Keratinocyte (primary cell): ENCODE results near the gene TRPC4AP. TPM values are rescaled to one million over a fixed set of nuclear protein-coding genes. Genes with fewer than 3 reads are reported as not detected.

Experiments
- DNase-seq: peaks from one replicate; pipeline ENCODE4 v3.0.0-alpha.2; 2011; ENCODE audit warnings: low read depth, missing footprints, low spot score
- FAIRE-seq: peaks from 2 replicates; lab custom pipeline; 2011; peaks lifted over from hg19 to GRCh38; lab: Jason Lieb, UNC
- H2AFZ ChIP-seq: 2 replicates; pipeline ENCODE4 v1.6.0; 2012; ENCODE audit warnings: low read length, control low read depth, inconsistent platforms; ENCODE audit not compliant: control insufficient read depth
- H3K27ac ChIP-seq: 2 replicates; pipeline ENCODE4 v1.5.1; 2011; ENCODE audit warnings: low read length; ENCODE audit not compliant: control insufficient read depth, insufficient read depth
- H3K27me3 ChIP-seq: 3 replicates; pipeline ENCODE4 v1.6.0; 2011; ENCODE audit warnings: low read length; ENCODE audit not compliant: control insufficient read depth, insufficient read depth; ENCODE audit errors: extremely low read depth
- H3K36me3 ChIP-seq, 2 experiments: 2 replicates in 1 of 2; 3 replicates in 1 of 2; pipeline ENCODE4 v1.5.1; 2011; ENCODE audit warnings: low read length in 2 of 2, mild to moderate bottlenecking in 1 of 2; ENCODE audit not compliant: control insufficient read depth in 2 of 2, insufficient read depth in 2 of 2; ENCODE audit errors: extremely low read depth in 1 of 2
- H3K4me1 ChIP-seq: 3 replicates; pipeline ENCODE4 v1.5.1; 2011; ENCODE audit warnings: low read length; ENCODE audit not compliant: control insufficient read depth, insufficient read depth; ENCODE audit errors: extremely low read depth
- H3K4me2 ChIP-seq: 3 replicates; pipeline ENCODE4 v1.6.0; 2011; ENCODE audit warnings: low read depth, low read length; ENCODE audit not compliant: control insufficient read depth, insufficient read depth; ENCODE audit errors: extremely low read depth
- H3K4me3 ChIP-seq, 3 experiments: fragments of 200-600 bp in 1 of 3; sonication (generic) in 1 of 3; 2 replicates in 2 of 3; 3 replicates in 1 of 3; pipeline ENCODE4 v1.5.1; 2011 to 2016; ENCODE audit warnings: low read length in 3 of 3, mild to moderate bottlenecking in 3 of 3, control low read depth in 2 of 3, inconsistent platforms in 1 of 3, low read depth in 1 of 3, mixed read lengths in 1 of 3, mixed run types in 1 of 3, moderate library complexity in 1 of 3; ENCODE audit not compliant: control insufficient read depth in 2 of 3, insufficient read depth in 2 of 3; ENCODE audit errors: extremely low read depth in 1 of 3
- H3K79me2 ChIP-seq: 2 replicates; pipeline ENCODE4 v1.6.0; 2012; ENCODE audit warnings: low read length; ENCODE audit not compliant: control insufficient read depth, insufficient read depth
- H3K9ac ChIP-seq: 3 replicates; pipeline ENCODE4 v1.6.0; 2011; ENCODE audit warnings: low read length; ENCODE audit not compliant: control insufficient read depth, insufficient read depth; ENCODE audit errors: extremely low read depth
- H3K9me1 ChIP-seq: 3 replicates; pipeline ENCODE4 v1.6.0; 2011; ENCODE audit warnings: low read length; ENCODE audit not compliant: control insufficient read depth, insufficient read depth; ENCODE audit errors: extremely low read depth
- H3K9me3 ChIP-seq: 2 replicates; pipeline ENCODE4 v1.5.1; 2012; ENCODE audit warnings: low read depth, low read length; ENCODE audit not compliant: control insufficient read depth
- H4K20me1 ChIP-seq: 3 replicates; pipeline ENCODE4 v1.6.0; 2011; ENCODE audit warnings: low read length; ENCODE audit not compliant: control insufficient read depth, insufficient read depth; ENCODE audit errors: extremely low read depth
- EZH2 ChIP-seq: IDR thresholded peaks from one replicate; pipeline ENCODE4 v1.6.1; 2012; ENCODE audit warnings: inconsistent platforms, mild to moderate bottlenecking, low read length, moderate library complexity
- dilution Hi-C: fragments of 300-500 bp; cut with MboI; formaldehyde crosslinking; loops from one replicate; pipeline ENCODE4 v1.7.0; 2020; ENCODE audit warnings: low sequenced_read_pairs; ENCODE audit not compliant: extremely low pct_ligation_motif_present
- polyA plus RNA-seq, 5 experiments: library from polyadenylated mRNA; depleted of rRNA in 3 of 5; stranded (reverse) in 3 of 5; stranded (forward) in 1 of 5; unstranded in 1 of 5; fragments of >200 nt; gene quantifications; 1 replicate in 1 of 5; 2 replicates in 3 of 5; 3 replicates in 1 of 5; pipeline versions ENCODE4 v1.2.1 to v1.2.3, GENCODE V29; 2011 to 2012; ENCODE audit warnings: missing spikeins in 2 of 5, low read depth in 1 of 5, low replicate concordance in 1 of 5
- TF ChIP-seq, protein P1 (sequence below), 3 experiments: IDR thresholded peaks in 1 of 3; conservative IDR thresholded peaks in 1 of 3; optimal IDR thresholded peaks in 1 of 3; 2 replicates in 2 of 3; 3 replicates in 1 of 3; pipeline versions ENCODE3 to v1.5.1; 2011; ENCODE audit warnings: low read length in 3 of 3, mild to moderate bottlenecking in 3 of 3, moderate library complexity in 2 of 3, control low read depth in 1 of 3, inconsistent platforms in 1 of 3; ENCODE audit not compliant: insufficient read depth in 2 of 3; ENCODE audit errors: extremely low read depth in 1 of 3

The TRPC4AP gene
- polyA plus RNA-seq, 1 donor (not counting 4 experiments of a cell fraction or from before 2014, with no cell fraction given), result 53.9 TPM

DNA sequence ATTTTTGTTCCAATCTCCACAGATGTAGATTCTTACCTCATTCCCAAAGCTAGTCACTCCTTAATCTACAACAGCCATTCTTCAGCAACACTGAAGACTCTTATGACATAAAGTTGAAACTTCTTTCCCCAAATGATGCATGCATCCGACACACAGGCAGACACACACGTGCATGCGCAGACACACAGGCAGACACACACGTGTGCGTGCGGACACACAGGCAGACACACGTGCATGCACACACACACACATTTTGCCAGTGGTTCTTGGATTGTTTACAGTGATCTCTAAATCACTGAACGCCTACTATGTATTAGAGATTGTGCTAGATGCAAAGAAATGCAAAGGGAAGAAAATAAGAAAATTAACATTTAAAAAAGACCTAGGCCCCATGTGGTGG is 9.0 kb upstream of the TRPC4AP start:
- Histone ChIP-seq H3K4me2 (no peak overlapping the region), H3K4me1 (peaks cover 11% of the 10 kb centered on the region), H3K79me2 (no peaks in the 10 kb centered on the region), H3K27ac (no peak overlapping the region), H3K27me3 (no peaks in the 10 kb centered on the region), H2AFZ (no peak overlapping the region), H4K20me1 (no peaks in the 10 kb centered on the region), H3K9me1 (no peaks in the 10 kb centered on the region), H3K9ac (no peak overlapping the region), H3K9me3 (no peaks in the 10 kb centered on the region), H3K4me3 (no peak overlapping the region), H3K36me3 (no peaks in the 10 kb centered on the region)
- FAIRE-seq (no peak), DNase-seq (no peak)
- dilution Hi-C loops, result no loop called here
- no peak for TF ChIP-seq EZH2
- TF ChIP-seq, protein P1, sequence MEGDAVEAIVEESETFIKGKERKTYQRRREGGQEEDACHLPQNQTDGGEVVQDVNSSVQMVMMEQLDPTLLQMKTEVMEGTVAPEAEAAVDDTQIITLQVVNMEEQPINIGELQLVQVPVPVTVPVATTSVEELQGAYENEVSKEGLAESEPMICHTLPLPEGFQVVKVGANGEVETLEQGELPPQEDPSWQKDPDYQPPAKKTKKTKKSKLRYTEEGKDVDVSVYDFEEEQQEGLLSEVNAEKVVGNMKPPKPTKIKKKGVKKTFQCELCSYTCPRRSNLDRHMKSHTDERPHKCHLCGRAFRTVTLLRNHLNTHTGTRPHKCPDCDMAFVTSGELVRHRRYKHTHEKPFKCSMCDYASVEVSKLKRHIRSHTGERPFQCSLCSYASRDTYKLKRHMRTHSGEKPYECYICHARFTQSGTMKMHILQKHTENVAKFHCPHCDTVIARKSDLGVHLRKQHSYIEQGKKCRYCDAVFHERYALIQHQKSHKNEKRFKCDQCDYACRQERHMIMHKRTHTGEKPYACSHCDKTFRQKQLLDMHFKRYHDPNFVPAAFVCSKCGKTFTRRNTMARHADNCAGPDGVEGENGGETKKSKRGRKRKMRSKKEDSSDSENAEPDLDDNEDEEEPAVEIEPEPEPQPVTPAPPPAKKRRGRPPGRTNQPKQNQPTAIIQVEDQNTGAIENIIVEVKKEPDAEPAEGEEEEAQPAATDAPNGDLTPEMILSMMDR (optimal IDR thresholded peaks at IDR 0.05 in 1 of 3, IDR thresholded peaks at IDR 0.05 in 1 of 3, conservative IDR thresholded peaks at IDR 0.05 in 1 of 3; ENCODE audit: extremely low read depth in 1 of 3, insufficient read depth in 2 of 3, low read length in 3 of 3), result no peak

DNA sequence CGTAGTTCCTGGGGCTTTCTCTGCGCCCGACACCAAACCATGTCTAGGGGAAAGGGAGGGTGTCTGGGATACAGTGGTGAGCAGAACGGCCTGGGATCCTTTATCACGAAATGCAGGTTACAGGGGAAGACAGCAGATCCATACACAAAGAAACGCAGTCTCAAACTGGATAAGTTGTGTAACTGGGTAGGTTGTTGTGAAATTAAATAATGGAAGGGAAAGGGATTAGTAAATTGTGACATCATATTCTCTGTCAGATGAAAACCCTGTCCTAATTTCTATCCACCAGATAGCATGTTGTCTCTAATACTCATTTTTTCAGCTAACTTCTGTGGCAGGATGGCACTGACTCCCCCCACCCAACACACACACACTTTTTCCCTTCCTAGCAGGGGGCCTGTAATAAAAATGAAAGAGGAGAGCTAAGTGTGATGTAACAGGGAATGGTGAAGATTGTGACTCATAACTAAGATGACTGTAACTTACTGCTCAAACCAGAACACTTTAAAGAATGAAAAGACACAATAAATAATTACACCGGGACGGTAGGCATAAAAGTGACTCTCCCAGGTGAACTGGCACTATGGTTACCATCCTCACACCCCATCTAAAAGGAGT is 769 bp upstream of the TRPC4AP start:
- Histone ChIP-seq H3K79me2 (peaks cover 40% of the 10 kb centered on the region), H4K20me1 (no peaks in the 10 kb centered on the region), H2AFZ (peak overlapping the region; percentile 98), H3K4me3 (peak overlapping the region in 1 of 3 experiments; percentile 90), H3K36me3 (no peaks in the 10 kb centered on the region), H3K9ac (peak overlapping the region; percentile 90), H3K4me2 (peak overlapping the region; percentile 60), H3K9me3 (no peaks in the 10 kb centered on the region), H3K27ac (peak overlapping the region; percentile 76), H3K4me1 (peaks cover 25% of the 10 kb centered on the region), H3K27me3 (no peaks in the 10 kb centered on the region), H3K9me1 (no peaks in the 10 kb centered on the region)
- dilution Hi-C loops, result no loop called here
- DNase-seq (no peak), FAIRE-seq (peak; percentile 56)
- no peak for TF ChIP-seq EZH2
- TF ChIP-seq, protein P1 (optimal IDR thresholded peaks at IDR 0.05 in 1 of 3, IDR thresholded peaks at IDR 0.05 in 1 of 3, conservative IDR thresholded peaks at IDR 0.05 in 1 of 3; ENCODE audit: extremely low read depth in 1 of 3, insufficient read depth in 2 of 3, low read length in 3 of 3), result no peak
